Prostate gland (tissue), 2 donors: ENCODE data around the gene PELI1.

Source experiments
- CTCF ChIP-seq, 4 experiments: fragments of 200-600 bp in 2 of 4; fragments of 450-650 bp in 2 of 4; sonication (generic) in 2 of 4; IDR thresholded peaks; 1 replicate in 3 of 4; 2 replicates in 1 of 4; pipeline ENCODE4 v1.5.1; 2016 to 2019; ENCODE audit warnings: antibody characterized with exemption in 4 of 4, mild to moderate bottlenecking in 2 of 4, moderate library complexity in 2 of 4
- POLR2A ChIP-seq: fragments of 450-650 bp; IDR thresholded peaks from one replicate; pipeline ENCODE4 v1.6.1; 2016; ENCODE audit warnings: antibody characterized with exemption, mild to moderate bottlenecking
- POLR2AphosphoS5 ChIP-seq: sonication (generic); formaldehyde crosslinking; IDR thresholded peaks from one replicate; pipeline ENCODE4 v1.6.1; 2017; ENCODE audit warnings: antibody characterized with exemption

GRCh38 chr2:64145714-64146113 lies 1.5 kb upstream of the PELI1 start:
- TF ChIP-seq CTCF (IDR thresholded peaks at IDR 0.05) (no peak), POLR2AphosphoS5 (no peak), POLR2A (no peak)
